Endothelial cell (in vitro differentiated cells): ENCODE data around the gene NIPAL1. TPM values are rescaled to one million over a fixed set of nuclear protein-coding genes. Genes with fewer than 3 reads are reported as not detected.

Experiments
- DNase-seq: peaks from one replicate; pipeline ENCODE4 v3.0.0; 2021; ENCODE audit warnings: low spot score
- H3K27ac Mint-ChIP-seq: one replicate; pipeline ENCODE4 v1.8.0; 2021; ENCODE audit warnings: mixed read lengths, inconsistent platforms; ENCODE audit not compliant: unreplicated experiment
- H3K27me3 Mint-ChIP-seq: one replicate; pipeline ENCODE4 v1.8.0; 2021; ENCODE audit warnings: mild to moderate bottlenecking, moderate library complexity, mixed read lengths, inconsistent platforms; ENCODE audit not compliant: unreplicated experiment
- H3K36me3 Mint-ChIP-seq: one replicate; pipeline ENCODE4 v1.8.0; 2021; ENCODE audit warnings: mild to moderate bottlenecking, low read depth, mixed read lengths, inconsistent platforms; ENCODE audit not compliant: unreplicated experiment
- H3K4me1 Mint-ChIP-seq: one replicate; pipeline ENCODE4 v1.8.0; 2021; ENCODE audit warnings: mild to moderate bottlenecking, mixed read lengths, inconsistent platforms; ENCODE audit not compliant: unreplicated experiment
- H3K4me3 Mint-ChIP-seq: one replicate; pipeline ENCODE4 v1.8.0; 2021; ENCODE audit warnings: mild to moderate bottlenecking, mixed read lengths, inconsistent platforms; ENCODE audit not compliant: unreplicated experiment
- H3K9me3 Mint-ChIP-seq: one replicate; pipeline ENCODE4 v1.8.0; 2021; ENCODE audit warnings: mixed read lengths, inconsistent platforms; ENCODE audit not compliant: unreplicated experiment
- CTCF ChIP-seq: fragments of 200-600 bp; sonication (generic); IDR thresholded peaks from one replicate; pipeline ENCODE4 v1.5.0; 2021; ENCODE audit warnings: antibody characterized with exemption; ENCODE audit not compliant: unreplicated experiment
- total RNA-seq: library from RNA; stranded (reverse); fragmentation: NEBNext Ultra II Directional; extraction: Animal tissue kit (Norgen Biotek cat#: 25700); gene quantifications from one replicate; pipeline ENCODE4 v1.2.1, GENCODE V29; 2021; ENCODE audit not compliant: unreplicated experiment

Gene NIPAL1
- total RNA-seq, 1 donor from 2014 or later, result 2.0 TPM

- peaks cover 8% of the 10 kb centered on the region for H3K36me3 Mint-ChIP-seq
- H3K4me1 Mint-ChIP-seq, result peaks cover 3% of the 10 kb centered on the region
These were observed 894 bp upstream of the NIPAL1 start for GRCh38 chr4:48015678-48016077.

GRCh38 chr4:48017108-48017571 is 568 bp downstream of the NIPAL1 start:
- Mint-ChIP-seq H3K27me3 (peaks cover 3% of the 10 kb centered on the region), H3K36me3 (peaks cover 3% of the 10 kb centered on the region), H3K27ac (peak overlapping the region; percentile 24), H3K9me3 (no peaks in the 10 kb centered on the region), H3K4me3 (peak overlapping the region; percentile 89), H3K4me1 (peaks cover 3% of the 10 kb centered on the region)
- TF ChIP-seq CTCF, result no peak
- peak; percentile 60 for DNase-seq

More at GRCh38 chr4:48015678-48016077, 894 bp upstream of the NIPAL1 start:
- TF ChIP-seq CTCF, result no peak
- Mint-ChIP-seq H3K27ac (no peak overlapping the region), H3K4me3 (peak overlapping the region; percentile 90), H3K27me3 (peaks cover 3% of the 10 kb centered on the region), H3K9me3 (peaks cover 14% of the 10 kb centered on the region)
- no peak for DNase-seq

GRCh38 chr4:48018112-48018511 is 1.5 kb downstream of the NIPAL1 start:
- no peak overlapping the region for H3K4me3 Mint-ChIP-seq
- H3K27ac Mint-ChIP-seq, result no peak overlapping the region

GRCh38 chr4:48021100-48021499 is 4.5 kb downstream of the NIPAL1 start:
- TF ChIP-seq CTCF, result no peak
- DNase-seq, result no peak
- Mint-ChIP-seq H3K27me3 (no peaks in the 10 kb centered on the region), H3K4me1 (peaks cover under 1% of the 10 kb centered on the region), H3K9me3 (no peaks in the 10 kb centered on the region), H3K27ac (no peak overlapping the region), H3K4me3 (no peak overlapping the region), H3K36me3 (peaks cover under 1% of the 10 kb centered on the region)

More at GRCh38 chr4:48018112-48018511, 1.5 kb downstream of the NIPAL1 start:
- Mint-ChIP-seq H3K4me1 (peaks cover 3% of the 10 kb centered on the region), H3K9me3 (no peaks in the 10 kb centered on the region), H3K36me3 (peaks cover 3% of the 10 kb centered on the region), H3K27me3 (peaks cover 3% of the 10 kb centered on the region)
- no peak for TF ChIP-seq CTCF
- DNase-seq, result no peak

GRCh38 chr4:48022192-48022799 is 5.7 kb downstream of the NIPAL1 start:
- Mint-ChIP-seq H3K27ac (no peak overlapping the region), H3K4me3 (no peak overlapping the region), H3K9me3 (no peaks in the 10 kb centered on the region)

More at GRCh38 chr4:48022192-48022799, 5.7 kb downstream of the NIPAL1 start:
- no peak for TF ChIP-seq CTCF
- Mint-ChIP-seq H3K4me1 (no peaks in the 10 kb centered on the region), H3K27me3 (no peaks in the 10 kb centered on the region), H3K36me3 (no peaks in the 10 kb centered on the region)
- no peak for DNase-seq
